Mesenchymal stem cell (in vitro differentiated cells and primary cell): ENCODE measurements around the gene TRPV4.

Source experiments
- DNase-seq: peaks from one replicate; pipeline ENCODE4 v3.0.0-alpha.2; 2013
- H2AFZ ChIP-seq: one replicate; pipeline ENCODE4 v1.6.1; 2013; ENCODE audit warnings: low read depth, mild to moderate bottlenecking, control low read depth, inconsistent platforms, low read length, moderate library complexity
- H2AK5ac ChIP-seq: 2 replicates; pipeline ENCODE4 v1.6.1; 2013; ENCODE audit warnings: low read length, moderate library complexity, mild to moderate bottlenecking, inconsistent platforms; ENCODE audit not compliant: severe bottlenecking
- H2BK120ac ChIP-seq: one replicate; pipeline ENCODE4 v1.6.1; 2013; ENCODE audit warnings: low read depth, mild to moderate bottlenecking, inconsistent platforms, low read length, moderate library complexity
- H2BK12ac ChIP-seq, 2 experiments: one replicate each; pipeline ENCODE4 v1.6.1; 2013; ENCODE audit warnings: inconsistent platforms in 2 of 2, low read length in 2 of 2, mild to moderate bottlenecking in 2 of 2, moderate library complexity in 2 of 2, control low read depth in 1 of 2
- H2BK15ac ChIP-seq: one replicate; pipeline ENCODE4 v1.6.1; 2013; ENCODE audit warnings: mild to moderate bottlenecking, low read depth, inconsistent platforms; ENCODE audit not compliant: poor library complexity, severe bottlenecking
- H2BK5ac ChIP-seq: 2 replicates; pipeline ENCODE4 v1.6.1; 2013; ENCODE audit warnings: low read depth, mild to moderate bottlenecking, low read length, control low read depth, inconsistent platforms; ENCODE audit not compliant: poor library complexity, severe bottlenecking
- H3K14ac ChIP-seq, 2 experiments: one replicate each; pipeline ENCODE4 v1.6.1; 2013; ENCODE audit warnings: inconsistent platforms in 2 of 2, low read length in 2 of 2, control low read depth in 1 of 2, mild to moderate bottlenecking in 1 of 2, moderate library complexity in 1 of 2
- H3K18ac ChIP-seq, 2 experiments: one replicate each; pipeline ENCODE4 v1.6.1; 2013; ENCODE audit warnings: inconsistent platforms in 2 of 2, low read length in 2 of 2, control low read depth in 1 of 2, low read depth in 1 of 2, mild to moderate bottlenecking in 1 of 2
- H3K23ac ChIP-seq, 2 experiments: one replicate each; pipeline ENCODE4 v1.6.1; 2013; ENCODE audit warnings: inconsistent platforms in 2 of 2, low read length in 2 of 2, mild to moderate bottlenecking in 2 of 2, moderate library complexity in 2 of 2, control low read depth in 1 of 2
- H3K27ac ChIP-seq: 2 replicates; pipeline ENCODE4 v1.5.1; 2013; ENCODE audit warnings: mild to moderate bottlenecking, moderate library complexity, low read length, control low read depth, inconsistent platforms; ENCODE audit not compliant: poor library complexity, severe bottlenecking
- H3K27me3 ChIP-seq, 2 experiments: 2 replicates each; pipeline versions ENCODE4 v1.6.1 to v1.7.0; 2013; ENCODE audit warnings: low read length in 2 of 2, mild to moderate bottlenecking in 2 of 2, moderate library complexity in 2 of 2, control low read depth in 1 of 2, inconsistent platforms in 1 of 2; ENCODE audit not compliant: control insufficient read depth in 1 of 2, insufficient read depth in 1 of 2
- H3K36me3 ChIP-seq, 2 experiments: 2 replicates each; pipeline versions ENCODE4 v1.6.1 to v1.7.0; 2013; ENCODE audit warnings: low read length in 2 of 2, control low read depth in 1 of 2, inconsistent platforms in 1 of 2, low read depth in 1 of 2, mild to moderate bottlenecking in 1 of 2; ENCODE audit not compliant: insufficient read depth in 2 of 2, control insufficient read depth in 1 of 2
- H3K4ac ChIP-seq, 2 experiments: one replicate each; pipeline ENCODE4 v1.6.1; 2013; ENCODE audit warnings: inconsistent platforms in 2 of 2, low read length in 2 of 2, mild to moderate bottlenecking in 2 of 2, moderate library complexity in 2 of 2, control low read depth in 1 of 2, low read depth in 1 of 2
- H3K4me1 ChIP-seq: 2 replicates; pipeline ENCODE4 v1.6.1; 2013; ENCODE audit warnings: low read depth, low read length, control low read depth; ENCODE audit not compliant: control insufficient read depth, insufficient read depth
- H3K4me2 ChIP-seq: 2 replicates; pipeline ENCODE4 v1.6.1; 2013; ENCODE audit warnings: low read length, mild to moderate bottlenecking, inconsistent platforms; ENCODE audit not compliant: poor library complexity, severe bottlenecking
- H3K4me3 ChIP-seq, 2 experiments: 2 replicates each; pipeline versions ENCODE4 v1.5.1 to v1.7.0; 2013; ENCODE audit warnings: low read length in 2 of 2, mild to moderate bottlenecking in 2 of 2, control low read depth in 1 of 2, low read depth in 1 of 2; ENCODE audit not compliant: insufficient read depth in 1 of 2
- H3K79me1 ChIP-seq: replicated peaks from 2 replicates; pipeline ENCODE4 v1.6.1; 2013; ENCODE audit warnings: mild to moderate bottlenecking, control low read depth, low read length, inconsistent platforms; ENCODE audit not compliant: poor library complexity, severe bottlenecking
- H3K9ac ChIP-seq: 2 replicates; pipeline ENCODE4 v1.7.0; 2013; ENCODE audit warnings: mild to moderate bottlenecking, low read length, moderate library complexity
- H3K9me3 ChIP-seq: 2 replicates; pipeline ENCODE4 v1.7.0; 2013; ENCODE audit warnings: mild to moderate bottlenecking, low read length; ENCODE audit not compliant: control insufficient read depth
- H4K8ac ChIP-seq: one replicate; pipeline ENCODE4 v1.6.1; 2013; ENCODE audit warnings: inconsistent platforms, mild to moderate bottlenecking, low read length, moderate library complexity
- H4K91ac ChIP-seq: one replicate; pipeline ENCODE4 v1.6.1; 2013; ENCODE audit warnings: mild to moderate bottlenecking, low read length, inconsistent platforms
- WGBS: methylation state at CpG from one replicate; pipeline ENCODE4 v1.1.7; 2013; ENCODE audit warnings: mixed read lengths; 5-methylcytosine and 5-hydroxymethylcytosine counted together

The TRPV4 gene

GRCh38 chr12:109831365-109831764 is 1.8 kb downstream of the TRPV4 start:
- no peak overlapping the region for H2AFZ ChIP-seq
- H3K79me1 ChIP-seq: peaks cover 7% of the 10 kb centered on the region
- H2AK5ac ChIP-seq: no peak overlapping the region
- H3K36me3 ChIP-seq: no peaks in the 10 kb centered on the region
- no peak overlapping the region for H3K9ac ChIP-seq
- H3K27me3 ChIP-seq: peaks cover 8 to 10% of the 10 kb centered on the region in 2 experiments
- H2BK120ac ChIP-seq: no peak overlapping the region
- no peak overlapping the region for H3K4me3 ChIP-seq
- no peak overlapping the region for H2BK5ac ChIP-seq
- 93% methylated on average over 6 of the region's 6 CpGs for WGBS
- no peak overlapping the region for H2BK15ac ChIP-seq
- H4K91ac ChIP-seq: peak overlapping the region; percentile 56
- no peak overlapping the region for H3K4ac ChIP-seq
- no peak for DNase-seq
- no peak overlapping the region for H3K23ac ChIP-seq
- H2BK12ac ChIP-seq: no peak overlapping the region
- H3K27ac ChIP-seq: no peak overlapping the region
- peaks cover 16% of the 10 kb centered on the region for H3K4me1 ChIP-seq
- no peak overlapping the region for H3K18ac ChIP-seq
- H3K14ac ChIP-seq: no peak overlapping the region
- H4K8ac ChIP-seq: no peak overlapping the region
- H3K4me2 ChIP-seq: no peak overlapping the region
- no peaks in the 10 kb centered on the region for H3K9me3 ChIP-seq

GRCh38 chr12:109830718-109831117 is 2.5 kb downstream of the TRPV4 start:
- 77% methylated on average over 2 of the region's 2 CpGs for WGBS
- no peak overlapping the region for H3K4me3 ChIP-seq
- H3K9me3 ChIP-seq: no peaks in the 10 kb centered on the region
- H3K4me1 ChIP-seq: peaks cover 16% of the 10 kb centered on the region
- H3K23ac ChIP-seq: no peak overlapping the region
- no peak overlapping the region for H2BK120ac ChIP-seq
- H3K36me3 ChIP-seq: no peaks in the 10 kb centered on the region
- no peak overlapping the region for H2BK5ac ChIP-seq
- no peak for DNase-seq
- H3K79me1 ChIP-seq: peaks cover 7% of the 10 kb centered on the region
- H3K9ac ChIP-seq: no peak overlapping the region
- no peak overlapping the region for H2AK5ac ChIP-seq
- H3K4me2 ChIP-seq: no peak overlapping the region
- no peak overlapping the region for H4K8ac ChIP-seq
- no peak overlapping the region for H3K4ac ChIP-seq
- no peak overlapping the region for H2BK12ac ChIP-seq
- H3K14ac ChIP-seq: no peak overlapping the region
- peaks cover 8 to 10% of the 10 kb centered on the region in 2 experiments for H3K27me3 ChIP-seq
- no peak overlapping the region for H2BK15ac ChIP-seq
- H2AFZ ChIP-seq: no peak overlapping the region
- no peak overlapping the region for H4K91ac ChIP-seq
- H3K27ac ChIP-seq: no peak overlapping the region
- H3K18ac ChIP-seq: no peak overlapping the region

GRCh38 chr12:109830267-109830666 is 2.9 kb downstream of the TRPV4 start:
- Histone ChIP-seq H3K23ac (no peak overlapping the region), H2AFZ (no peak overlapping the region), H3K36me3 (no peaks in the 10 kb centered on the region), H3K4me3 (no peak overlapping the region), H3K4me1 (peaks cover 16% of the 10 kb centered on the region), H2BK120ac (no peak overlapping the region), H3K18ac (no peak overlapping the region), H3K14ac (no peak overlapping the region), H4K91ac (no peak overlapping the region), H2BK15ac (no peak overlapping the region), H2BK5ac (no peak overlapping the region), H3K79me1 (peaks cover 9% of the 10 kb centered on the region), H3K4ac (no peak overlapping the region), H4K8ac (no peak overlapping the region), H3K27ac (no peak overlapping the region), H2AK5ac (no peak overlapping the region), H3K9ac (no peak overlapping the region), H3K4me2 (no peak overlapping the region), H3K27me3 (peaks cover 8 to 10% of the 10 kb centered on the region in 2 experiments), H3K9me3 (no peaks in the 10 kb centered on the region), H2BK12ac (no peak overlapping the region)
- 93% methylated on average over 2 of the region's 2 CpGs for WGBS
- DNase-seq: no peak

- Histone ChIP-seq H3K36me3 (no peaks in the 10 kb centered on the region), H3K4me1 (peaks cover 16% of the 10 kb centered on the region), H3K18ac (no peak overlapping the region), H3K4me3 (no peak overlapping the region), H3K27ac (no peak overlapping the region), H4K91ac (no peak overlapping the region), H3K14ac (no peak overlapping the region), H2AFZ (no peak overlapping the region), H2BK5ac (no peak overlapping the region), H2BK12ac (no peak overlapping the region), H3K27me3 (peaks cover 8 to 10% of the 10 kb centered on the region in 2 experiments), H3K9me3 (no peaks in the 10 kb centered on the region), H3K9ac (no peak overlapping the region), H2BK15ac (no peak overlapping the region), H3K4ac (no peak overlapping the region), H2BK120ac (no peak overlapping the region), H2AK5ac (no peak overlapping the region), H3K4me2 (no peak overlapping the region), H4K8ac (no peak overlapping the region), H3K23ac (no peak overlapping the region), H3K79me1 (peaks cover 9% of the 10 kb centered on the region)
- no peak for DNase-seq
- 88% methylated on average over 10 of the region's 10 CpGs for WGBS
These were observed 3.5 kb downstream of the TRPV4 start for GRCh38 chr12:109829667-109830066.
